Progenitor cell of endocrine pancreas (in vitro differentiated cells): ENCODE measurements around the gene SUSD5. TPM values are rescaled to one million over a fixed set of nuclear protein-coding genes. Genes with fewer than 3 reads are reported as not detected.

Experiments
- DNase-seq: peaks from one replicate; pipeline ENCODE4 v3.0.0; 2021; ENCODE audit warnings: low spot score; ENCODE audit not compliant: unreplicated experiment
- H3K27ac Mint-ChIP-seq: 2 replicates; pipeline ENCODE4 v1.8.0; 2021; ENCODE audit warnings: mild to moderate bottlenecking, moderate library complexity, mixed read lengths
- H3K27me3 Mint-ChIP-seq: 2 replicates; pipeline ENCODE4 v1.8.0; 2021; ENCODE audit warnings: mixed read lengths
- H3K36me3 Mint-ChIP-seq: 2 replicates; pipeline ENCODE4 v1.8.0; 2022; ENCODE audit warnings: mixed read lengths; ENCODE audit not compliant: insufficient read depth
- H3K4me1 Mint-ChIP-seq: 2 replicates; pipeline ENCODE4 v1.8.0; 2021; ENCODE audit warnings: low read depth, mixed read lengths
- H3K4me3 Mint-ChIP-seq: 2 replicates; pipeline ENCODE4 v1.8.0; 2021; ENCODE audit warnings: low read depth, mild to moderate bottlenecking, moderate library complexity, mixed read lengths
- H3K9me3 Mint-ChIP-seq: 2 replicates; pipeline ENCODE4 v1.8.0; 2021; ENCODE audit warnings: low read depth, mixed read lengths
- CTCF ChIP-seq: fragments of 200-600 bp; sonication (generic); IDR thresholded peaks from one replicate; pipeline ENCODE4 v1.5.0; 2021; ENCODE audit warnings: antibody characterized with exemption, mild to moderate bottlenecking; ENCODE audit not compliant: unreplicated experiment
- total RNA-seq: library from RNA; stranded (reverse); gene quantifications from 2 replicates; pipeline ENCODE4 v1.2.1, GENCODE V29; 2021

SUSD5 gene
- total RNA-seq, 1 donor from 2014 or later: 1.1 TPM

GRCh38 chr3:33103480-33103879 is 115.1 kb downstream of the SUSD5 start:
- Mint-ChIP-seq H3K27me3 (no peaks in the 10 kb centered on the region), H3K36me3 (no peaks in the 10 kb centered on the region), H3K4me1 (peaks cover 4% of the 10 kb centered on the region), H3K9me3 (no peaks in the 10 kb centered on the region), H3K4me3 (no peak overlapping the region), H3K27ac (no peak overlapping the region)
- no peak for DNase-seq
- TF ChIP-seq CTCF: no peak

DNA sequence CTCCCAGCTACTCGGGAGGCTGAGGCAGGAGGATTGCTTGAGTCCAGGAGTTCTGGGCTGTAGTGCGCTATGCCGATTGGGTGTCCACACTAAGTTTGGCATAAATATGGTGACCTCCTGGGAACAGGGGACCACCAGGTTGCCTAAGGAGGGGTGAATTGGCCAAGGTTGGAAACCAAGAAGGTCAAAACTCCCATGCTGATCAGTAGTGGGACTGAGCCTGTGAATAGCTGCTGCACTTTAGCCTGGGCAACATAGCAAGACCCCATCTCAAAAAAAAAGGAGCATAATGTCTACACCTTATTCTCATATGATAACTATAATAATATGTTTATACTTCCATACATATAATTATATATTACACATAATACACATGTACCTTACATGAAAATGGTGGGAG is 115.6 kb downstream of the SUSD5 start:
- Mint-ChIP-seq H3K27ac (no peak overlapping the region), H3K4me3 (no peak overlapping the region), H3K27me3 (no peaks in the 10 kb centered on the region), H3K4me1 (peaks cover 4% of the 10 kb centered on the region), H3K9me3 (no peaks in the 10 kb centered on the region), H3K36me3 (no peaks in the 10 kb centered on the region)
- DNase-seq: no peak
- TF ChIP-seq CTCF: no peak

DNA sequence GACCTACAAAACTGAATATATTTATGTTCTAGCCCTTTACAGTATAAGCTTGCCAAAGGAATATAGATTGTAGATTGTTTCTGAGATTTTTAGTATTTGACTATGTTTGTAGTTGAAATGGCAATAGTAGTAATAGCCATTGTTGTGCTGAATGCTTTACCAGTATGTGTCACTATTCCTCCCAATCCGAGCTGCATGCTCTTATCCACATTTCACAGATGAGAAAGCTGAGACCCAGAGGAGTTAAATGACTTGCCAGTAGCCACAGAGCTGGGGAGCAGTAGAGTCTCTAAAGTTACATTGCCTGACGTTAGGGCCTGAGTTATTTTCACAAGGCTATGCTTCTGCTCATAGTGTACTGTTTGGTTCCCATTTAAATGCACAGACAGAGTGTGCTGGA is 118.4 kb downstream of the SUSD5 start:
- Mint-ChIP-seq H3K36me3 (no peaks in the 10 kb centered on the region), H3K27me3 (no peaks in the 10 kb centered on the region), H3K9me3 (no peaks in the 10 kb centered on the region), H3K4me1 (peaks cover 13% of the 10 kb centered on the region), H3K27ac (no peak overlapping the region), H3K4me3 (no peak overlapping the region)
- no peak for DNase-seq
- TF ChIP-seq CTCF: no peak

Other genes with a start within 250 kb of the SUSD5 start
- 91.5 and 98.6 TPM in 2 replicates for gene GLB1, start 121.7 kb downstream of the SUSD5 start, total RNA-seq
- gene TMPPE, start 121.7 kb downstream of the SUSD5 start, total RNA-seq: 7.5 and 7.7 TPM in 2 replicates
- 64.7 and 66.9 TPM in 2 replicates for gene CRTAP, start 104.8 kb downstream of the SUSD5 start, total RNA-seq
- 20.0 and 23.9 TPM in 2 replicates for gene FBXL2, start 58.6 kb upstream of the SUSD5 start, total RNA-seq
- 78.1 and 86.7 TPM in 2 replicates for gene UBP1, start 221.6 kb upstream of the SUSD5 start, total RNA-seq